MM.1S (cell line): Measurements from ENCODE around the gene LINGO3.

ENCODE experiments used
- DNase-seq: peaks from one replicate; pipeline ENCODE4 v3.0.0-alpha.2; 2015
- H2AFZ ChIP-seq: fragments of 300-600 bp; sonication (generic); 2 replicates; pipeline ENCODE4 v1.6.0; 2016; ENCODE audit warnings: antibody characterized with exemption, low read length
- H3F3A ChIP-seq: fragments of 300-600 bp; sonication (generic); 2 replicates; pipeline ENCODE4 v1.6.1; 2016; ENCODE audit warnings: mild to moderate bottlenecking, antibody characterized with exemption, low read length, moderate library complexity, mixed read lengths; ENCODE audit not compliant: insufficient read depth
- H3K27ac ChIP-seq: fragments of 300-600 bp; sonication (generic); 2 replicates; pipeline ENCODE4 v1.5.1; 2016; ENCODE audit warnings: mild to moderate bottlenecking, low read length
- H3K27me3 ChIP-seq: fragments of 300-600 bp; sonication (generic); replicated peaks from 2 replicates; pipeline ENCODE4 v1.6.0; 2016; ENCODE audit warnings: low read length; ENCODE audit not compliant: insufficient read depth
- H3K36me3 ChIP-seq: fragments of 300-600 bp; sonication (generic); replicated peaks from 2 replicates; pipeline ENCODE4 v1.6.1; 2016; ENCODE audit warnings: mild to moderate bottlenecking, low read length, mixed read lengths; ENCODE audit not compliant: insufficient read depth
- H3K4me1 ChIP-seq: fragments of 300-600 bp; sonication (generic); 2 replicates; pipeline ENCODE4 v1.6.1; 2016; ENCODE audit warnings: low read length, mixed read lengths
- H3K4me2 ChIP-seq: fragments of 300-600 bp; sonication (generic); 2 replicates; pipeline ENCODE4 v1.6.0; 2016; ENCODE audit warnings: low read depth, low read length
- H3K4me3 ChIP-seq: fragments of 300-600 bp; sonication (generic); 2 replicates; pipeline ENCODE4 v1.5.1; 2016; ENCODE audit warnings: low read length, mixed read lengths
- H3K79me2 ChIP-seq: fragments of 300-600 bp; sonication (generic); 2 replicates; pipeline ENCODE4 v1.6.1; 2016; ENCODE audit warnings: mixed run types, low read length, mixed read lengths
- H3K9ac ChIP-seq: fragments of 300-600 bp; sonication (generic); 2 replicates; pipeline ENCODE4 v1.6.1; 2016; ENCODE audit warnings: low read length, mixed read lengths
- H3K9me2 ChIP-seq: fragments of 300-600 bp; sonication (generic); replicated peaks from 2 replicates; pipeline ENCODE4 v1.6.1; 2016; ENCODE audit warnings: mild to moderate bottlenecking, low read length, mixed read lengths; ENCODE audit not compliant: insufficient read depth
- H3K9me3 ChIP-seq: fragments of 300-600 bp; sonication (generic); replicated peaks from 2 replicates; pipeline ENCODE4 v1.6.1; 2016; ENCODE audit warnings: mild to moderate bottlenecking, low read length, mixed read lengths; ENCODE audit not compliant: insufficient read depth
- H4K20me1 ChIP-seq: fragments of 300-600 bp; sonication (generic); 2 replicates; pipeline ENCODE4 v1.6.1; 2016; ENCODE audit warnings: mild to moderate bottlenecking, low read length, moderate library complexity, mixed read lengths; ENCODE audit not compliant: insufficient read depth
- EZH2 ChIP-seq: fragments of 300-600 bp; sonication (generic); optimal IDR thresholded peaks from 2 replicates; pipeline ENCODE3; 2017; ENCODE audit warnings: low read depth, mild to moderate bottlenecking, antibody characterized with exemption, low read length, mixed read lengths
- EZH2phosphoT487 ChIP-seq: fragments of 300-600 bp; sonication (generic); IDR thresholded peaks from 2 replicates; pipeline ENCODE4 v1.6.1; 2018; ENCODE audit warnings: antibody characterized with exemption, low read length
- TF ChIP-seq, protein P1 (sequence below): fragments of 300-600 bp; sonication (generic); IDR thresholded peaks from 2 replicates; pipeline ENCODE4 v1.5.1; 2016; ENCODE audit warnings: antibody characterized with exemption, low read length, mixed read lengths

Gene LINGO3

DNA sequence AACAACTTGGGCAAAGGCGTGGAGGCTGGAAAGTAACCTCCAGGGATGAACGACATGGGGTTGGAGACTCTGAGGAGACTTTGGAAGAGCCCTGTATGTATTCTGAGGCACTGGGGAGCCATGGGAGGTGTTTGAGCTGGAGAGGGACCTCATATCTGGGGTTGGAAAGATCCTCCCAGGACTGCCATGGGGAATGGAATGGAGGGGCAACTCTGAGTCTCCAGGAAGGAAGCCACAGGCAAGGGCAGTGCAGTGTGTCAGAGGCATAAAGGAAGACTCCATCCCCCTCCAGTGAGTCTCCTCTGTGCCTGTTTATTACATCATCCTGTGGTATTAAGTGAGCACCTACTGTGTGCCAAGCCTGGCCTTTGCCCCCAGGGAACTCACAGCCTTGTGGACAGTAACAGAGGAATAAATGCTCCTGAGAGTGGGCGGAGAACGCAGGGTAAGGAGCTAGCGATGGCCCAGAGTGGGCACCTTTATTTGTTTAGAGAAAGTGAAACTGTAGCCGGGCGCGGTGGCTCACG, 33.7 kb downstream of the LINGO3 start:
- Histone ChIP-seq H4K20me1 (peaks cover 38% of the 10 kb centered on the region), H3K9ac (no peak overlapping the region)
- TF ChIP-seq EZH2 (no peak), EZH2phosphoT487 (no peak)
- TF ChIP-seq, protein P1, sequence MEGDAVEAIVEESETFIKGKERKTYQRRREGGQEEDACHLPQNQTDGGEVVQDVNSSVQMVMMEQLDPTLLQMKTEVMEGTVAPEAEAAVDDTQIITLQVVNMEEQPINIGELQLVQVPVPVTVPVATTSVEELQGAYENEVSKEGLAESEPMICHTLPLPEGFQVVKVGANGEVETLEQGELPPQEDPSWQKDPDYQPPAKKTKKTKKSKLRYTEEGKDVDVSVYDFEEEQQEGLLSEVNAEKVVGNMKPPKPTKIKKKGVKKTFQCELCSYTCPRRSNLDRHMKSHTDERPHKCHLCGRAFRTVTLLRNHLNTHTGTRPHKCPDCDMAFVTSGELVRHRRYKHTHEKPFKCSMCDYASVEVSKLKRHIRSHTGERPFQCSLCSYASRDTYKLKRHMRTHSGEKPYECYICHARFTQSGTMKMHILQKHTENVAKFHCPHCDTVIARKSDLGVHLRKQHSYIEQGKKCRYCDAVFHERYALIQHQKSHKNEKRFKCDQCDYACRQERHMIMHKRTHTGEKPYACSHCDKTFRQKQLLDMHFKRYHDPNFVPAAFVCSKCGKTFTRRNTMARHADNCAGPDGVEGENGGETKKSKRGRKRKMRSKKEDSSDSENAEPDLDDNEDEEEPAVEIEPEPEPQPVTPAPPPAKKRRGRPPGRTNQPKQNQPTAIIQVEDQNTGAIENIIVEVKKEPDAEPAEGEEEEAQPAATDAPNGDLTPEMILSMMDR: no peak

GRCh38 chr19:2273356-2274184, 34.4 kb downstream of the LINGO3 start:
- peaks cover 29% of the 10 kb centered on the region for H3K4me1 ChIP-seq
- H3K9me3 ChIP-seq: no peaks in the 10 kb centered on the region

More for the DNA sequence above, 33.7 kb downstream of the LINGO3 start:
- Histone ChIP-seq H3K36me3 (peaks cover 17% of the 10 kb centered on the region), H2AFZ (no peak overlapping the region), H3K9me3 (no peaks in the 10 kb centered on the region), H3F3A (peaks cover 47% of the 10 kb centered on the region), H3K27me3 (no peaks in the 10 kb centered on the region), H3K79me2 (peaks cover 59% of the 10 kb centered on the region), H3K27ac (no peak overlapping the region), H3K4me1 (peaks cover 26% of the 10 kb centered on the region), H3K9me2 (no peaks in the 10 kb centered on the region), H3K4me2 (peak overlapping the region; percentile 75; the same call in 1 of the 2 replicates), H3K4me3 (0 out of 2 replicates have a peak overlapping the region, but pooled peaks have one; percentile 10)
- peak; percentile 4 for DNase-seq

DNA sequence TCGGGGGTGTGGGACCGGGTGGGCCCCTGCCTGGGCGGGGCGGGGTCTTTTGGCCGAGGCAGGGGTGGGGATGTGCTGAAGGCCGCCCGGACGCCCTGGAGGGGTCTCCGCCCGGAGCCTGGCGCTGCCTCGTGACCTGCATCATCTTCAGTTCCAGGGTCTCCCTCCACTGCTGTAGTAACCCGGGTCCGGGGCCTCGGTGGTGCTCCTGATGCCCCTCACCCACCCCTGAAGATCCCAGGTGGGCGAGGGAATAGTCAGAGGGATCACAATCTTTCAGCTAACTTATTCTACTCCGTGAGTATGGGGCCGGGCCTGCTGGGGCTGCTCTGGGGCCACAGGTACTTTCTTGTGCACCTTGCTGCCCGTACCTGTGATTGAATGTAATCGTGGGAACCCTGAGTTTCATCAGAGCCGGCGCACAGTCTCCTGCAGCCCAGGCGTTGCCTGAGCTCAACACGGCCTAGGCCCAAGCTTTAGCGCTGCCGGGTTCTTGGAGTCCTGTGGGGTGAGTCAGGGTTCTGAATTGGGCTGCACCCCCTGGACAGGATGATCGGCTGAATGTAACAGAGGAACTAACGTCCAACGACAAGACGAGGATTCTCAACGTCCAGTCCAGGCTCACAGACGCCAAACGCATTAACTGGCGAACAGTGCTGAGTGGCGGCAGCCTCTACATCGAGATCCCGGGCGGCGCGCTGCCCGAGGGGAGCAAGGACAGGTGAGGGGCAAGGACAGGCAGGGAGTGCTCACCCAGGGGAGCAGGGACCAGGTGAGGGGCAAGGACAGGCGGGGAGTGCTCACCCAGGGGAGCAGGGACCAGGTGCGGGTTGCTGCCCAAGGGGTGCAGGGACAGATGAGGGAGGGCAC, 36.5 kb downstream of the LINGO3 start:
- peak; percentile 31 for DNase-seq
- Histone ChIP-seq H3K79me2 (peaks cover 72% of the 10 kb centered on the region), H3K4me2 (peak overlapping the region; percentile 91), H3K27me3 (no peaks in the 10 kb centered on the region), H3K9ac (peak overlapping the region; percentile 83), H3K4me3 (peak overlapping the region; percentile 98), H2AFZ (no peak overlapping the region), H3K27ac (peak overlapping the region; percentile 83; the same call in 1 of the 2 replicates), H3K9me2 (no peaks in the 10 kb centered on the region), H4K20me1 (peaks cover 38% of the 10 kb centered on the region), H3K9me3 (no peaks in the 10 kb centered on the region), H3F3A (peaks cover 51% of the 10 kb centered on the region), H3K36me3 (peaks cover 17% of the 10 kb centered on the region), H3K4me1 (peaks cover 37% of the 10 kb centered on the region)
- no peak for TF ChIP-seq EZH2phosphoT487
- TF ChIP-seq EZH2: no peak
- TF ChIP-seq, protein P1: no peak

More at GRCh38 chr19:2273356-2274184, 34.4 kb downstream of the LINGO3 start:
- H3K9ac ChIP-seq: no peak overlapping the region; the same call in 1 of the 2 replicates
- H3K4me3 ChIP-seq: peak overlapping the region; percentile 18; the same call in 1 of the 2 replicates
- H3K9me2 ChIP-seq: no peaks in the 10 kb centered on the region
- H3K36me3 ChIP-seq: peaks cover 17% of the 10 kb centered on the region
- peak overlapping the region; percentile 61 for H3K27ac ChIP-seq
- H3K27me3 ChIP-seq: no peaks in the 10 kb centered on the region
- H4K20me1 ChIP-seq: peaks cover 38% of the 10 kb centered on the region
- H3K79me2 ChIP-seq: peaks cover 64% of the 10 kb centered on the region
- H2AFZ ChIP-seq: no peak overlapping the region
- H3K4me2 ChIP-seq: peak overlapping the region; percentile 75
- TF ChIP-seq, protein P1: peak; percentile 99
- TF ChIP-seq EZH2 (no peak), EZH2phosphoT487 (no peak)
- H3F3A ChIP-seq: peaks cover 47% of the 10 kb centered on the region
- DNase-seq: peak; percentile 94
